Activated CD8-positive, alpha-beta memory T cell treated with anti-CD3 and anti-CD28 coated beads, Interleukin-2, amount 50 U/mL, for 48 hours (primary cell): ENCODE results near the gene BICD1.

Experiments
- DNase-seq: peaks from one replicate; pipeline ENCODE4 v3.0.0-alpha.2; 2020

BICD1 gene

GRCh38 chr12:32360956-32361355 lies 254.3 kb downstream of the BICD1 start:
- no peak for DNase-seq

- no peak for DNase-seq
Observed at GRCh38 chr12:32362892-32363291, 256.2 kb downstream of the BICD1 start.

GRCh38 chr12:32365473-32366064 lies 258.9 kb downstream of the BICD1 start:
- DNase-seq: no peak

GRCh38 chr12:32366714-32367113 lies 260.1 kb downstream of the BICD1 start:
- DNase-seq: no peak

GRCh38 chr12:32367381-32367780 lies 260.7 kb downstream of the BICD1 start:
- no peak for DNase-seq

- no peak for DNase-seq
Observed at GRCh38 chr12:32369202-32369601, 262.6 kb downstream of the BICD1 start.

GRCh38 chr12:32377344-32378055 lies 270.9 kb downstream of the BICD1 start:
- no peak for DNase-seq

- DNase-seq: no peak
Observed at GRCh38 chr12:32379213-32379612, 272.6 kb downstream of the BICD1 start.

- no peak for DNase-seq
Observed at GRCh38 chr12:32379667-32380066, 273.0 kb downstream of the BICD1 start.

- no peak for DNase-seq
Observed at GRCh38 chr12:32382226-32382625, 275.6 kb downstream of the BICD1 start.

- DNase-seq: peak; percentile 69
Observed at GRCh38 chr12:32390572-32391219, 284.0 kb downstream of the BICD1 start.

- no peak for DNase-seq
Observed at GRCh38 chr12:32395026-32395425, 288.4 kb downstream of the BICD1 start.

GRCh38 chr12:32397696-32398095 lies 291.0 kb downstream of the BICD1 start:
- no peak for DNase-seq

GRCh38 chr12:32398181-32398580 lies 291.5 kb downstream of the BICD1 start:
- DNase-seq: no peak

- DNase-seq: no peak
Observed at GRCh38 chr12:32398816-32399369, 292.2 kb downstream of the BICD1 start.

GRCh38 chr12:32399370-32400113 lies 292.9 kb downstream of the BICD1 start, which contains the start of gene FGD4:
Gene FGD4, plus strand, starts transcription at chr12:32399558.
- peak; percentile 76 for DNase-seq

GRCh38 chr12:32400114-32400672 lies 293.5 kb downstream of the BICD1 start:
- DNase-seq: no peak

- DNase-seq: no peak
Observed at GRCh38 chr12:32400866-32401265, 294.2 kb downstream of the BICD1 start.

GRCh38 chr12:32402170-32402569 lies 295.5 kb downstream of the BICD1 start:
- DNase-seq: no peak

GRCh38 chr12:32402946-32403345 lies 296.3 kb downstream of the BICD1 start:
- DNase-seq: no peak

GRCh38 chr12:32407795-32408194 lies 301.1 kb downstream of the BICD1 start:
- DNase-seq: no peak

GRCh38 chr12:32413412-32413811 lies 306.8 kb downstream of the BICD1 start:
- DNase-seq: no peak

GRCh38 chr12:32418221-32418620 lies 311.6 kb downstream of the BICD1 start:
- DNase-seq: no peak
